Stimulated activated CD4-positive, alpha-beta T cell treated with anti-CD3 and anti-CD28 coated beads, TNF-alpha, amount 100 ng/mL, for 24 hours (primary cell): ENCODE results near the gene STK32C.

ENCODE experiments used
- DNase-seq, 3 experiments: peaks; one replicate each; pipeline ENCODE4 v3.0.0-alpha.2; 2020; ENCODE audit warnings: low read depth in 3 of 3

STK32C gene

GRCh38 chr10:132249226-132249724 lies 58.5 kb downstream of the STK32C start:
- DNase-seq: no peak

GRCh38 chr10:132248455-132249225 lies 59.1 kb downstream of the STK32C start:
- DNase-seq: peak in 2 of 3 experiments; percentile 60 to 68

GRCh38 chr10:132247943-132248342 lies 59.8 kb downstream of the STK32C start:
- DNase-seq: no peak

GRCh38 chr10:132246296-132246695 lies 61.5 kb downstream of the STK32C start:
- no peak for DNase-seq

DNA sequence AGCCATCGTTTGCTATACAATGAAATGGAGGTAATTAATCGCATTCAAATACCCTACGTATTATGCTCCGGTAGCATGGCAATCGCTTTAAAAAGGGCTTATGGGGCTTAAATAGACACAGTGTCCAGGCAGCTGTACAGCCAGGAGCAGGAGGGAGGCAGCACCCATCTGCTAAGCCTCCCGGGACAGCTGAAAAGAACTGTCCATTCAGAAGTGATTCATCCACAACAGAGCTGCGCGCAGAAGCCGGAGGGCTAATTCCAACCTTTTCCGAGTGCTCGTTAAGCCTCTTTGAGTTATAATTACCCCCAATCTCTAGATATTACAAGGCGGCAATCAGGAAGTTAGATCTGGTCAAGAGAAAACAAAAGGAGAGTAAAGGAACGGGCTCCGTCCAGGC lies 62.7 kb downstream of the STK32C start:
- DNase-seq: no peak

- no peak for DNase-seq
Observed at GRCh38 chr10:132243626-132244025, 64.1 kb downstream of the STK32C start.

GRCh38 chr10:132243141-132243540 lies 64.6 kb downstream of the STK32C start:
- no peak for DNase-seq

DNA sequence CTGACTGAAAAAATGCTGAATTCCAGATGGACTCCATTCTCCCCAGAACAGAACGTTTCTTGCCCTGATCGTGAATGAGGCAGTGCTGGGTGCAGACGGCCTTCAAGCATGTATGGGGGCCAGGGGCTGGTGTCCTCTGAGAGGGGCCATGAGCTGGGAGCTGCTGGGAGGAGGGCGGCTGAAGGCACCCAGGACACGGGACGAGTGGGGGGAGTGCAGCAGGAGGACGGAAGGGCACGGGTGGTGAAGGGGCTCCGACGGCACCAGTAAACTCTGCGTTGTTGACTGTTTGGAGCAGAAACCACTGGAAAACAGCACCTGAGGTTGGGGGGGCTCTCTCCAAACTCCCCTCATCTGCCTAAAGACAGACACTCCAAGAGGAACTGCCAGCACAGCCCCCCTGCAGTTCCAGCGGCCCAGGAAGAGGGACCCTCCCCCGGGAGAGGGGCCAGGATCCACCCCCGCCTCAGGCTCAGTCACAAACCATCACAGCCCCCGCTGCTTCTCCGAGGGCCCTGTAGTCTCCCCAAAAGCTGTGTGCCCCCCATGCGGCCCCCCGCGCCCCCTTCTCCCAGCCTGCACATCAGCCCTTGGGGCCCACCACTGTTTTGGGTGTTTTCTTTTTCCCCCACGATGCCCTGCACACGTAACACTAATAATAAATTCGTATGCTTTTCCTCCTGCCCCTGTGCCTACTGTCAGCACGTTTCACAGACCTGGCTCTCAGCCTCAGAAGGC lies 65.5 kb downstream of the STK32C start:
- no peak for DNase-seq

GRCh38 chr10:132241496-132241895 lies 66.3 kb downstream of the STK32C start:
- no peak for DNase-seq

DNA sequence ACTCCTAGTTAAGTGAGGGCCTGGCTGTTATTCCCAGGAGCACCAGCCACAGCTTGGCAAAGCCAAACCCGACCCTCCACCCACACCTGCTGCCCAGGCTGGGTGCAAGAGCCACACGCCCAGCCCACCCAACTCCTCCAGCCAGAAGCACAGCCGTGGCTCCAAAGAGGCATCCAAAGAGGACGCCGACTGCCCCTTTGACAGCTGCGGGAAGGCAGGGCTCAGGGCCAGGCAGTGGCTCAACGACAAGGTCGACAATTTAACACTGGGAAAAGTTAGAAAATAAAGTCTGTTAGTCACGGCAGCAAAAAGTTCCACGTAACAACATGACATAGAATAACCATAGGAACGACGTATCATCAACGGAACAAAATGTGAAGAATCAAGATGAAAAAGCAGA lies 66.7 kb downstream of the STK32C start:
- no peak for DNase-seq

DNA sequence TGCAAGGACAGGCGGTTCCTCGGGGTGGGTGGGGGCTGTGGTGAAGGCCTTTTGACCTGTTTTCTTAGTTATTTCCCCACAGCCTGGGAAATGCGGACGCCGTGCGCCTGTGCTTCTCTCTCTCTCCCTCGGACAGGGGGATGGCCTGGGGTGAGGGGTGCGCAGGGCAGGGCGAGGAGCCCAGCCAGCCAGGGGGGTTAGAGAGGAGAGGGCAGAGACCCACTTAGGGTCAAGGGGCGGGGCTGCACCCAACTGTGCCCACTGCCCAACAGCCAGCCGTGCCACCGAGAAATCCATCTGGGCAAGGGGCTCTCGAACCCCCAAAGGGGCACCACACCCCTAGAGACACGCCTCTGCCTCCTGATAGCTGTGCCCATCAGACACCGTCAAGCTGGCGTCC lies 67.2 kb downstream of the STK32C start:
- DNase-seq: no peak

- no peak for DNase-seq
Observed at GRCh38 chr10:132240156-132240555, 67.6 kb downstream of the STK32C start.

- DNase-seq: no peak
Observed at GRCh38 chr10:132239126-132240031, 68.4 kb downstream of the STK32C start.

GRCh38 chr10:132238371-132239125 lies 69.2 kb downstream of the STK32C start:
- DNase-seq: no peak

DNA sequence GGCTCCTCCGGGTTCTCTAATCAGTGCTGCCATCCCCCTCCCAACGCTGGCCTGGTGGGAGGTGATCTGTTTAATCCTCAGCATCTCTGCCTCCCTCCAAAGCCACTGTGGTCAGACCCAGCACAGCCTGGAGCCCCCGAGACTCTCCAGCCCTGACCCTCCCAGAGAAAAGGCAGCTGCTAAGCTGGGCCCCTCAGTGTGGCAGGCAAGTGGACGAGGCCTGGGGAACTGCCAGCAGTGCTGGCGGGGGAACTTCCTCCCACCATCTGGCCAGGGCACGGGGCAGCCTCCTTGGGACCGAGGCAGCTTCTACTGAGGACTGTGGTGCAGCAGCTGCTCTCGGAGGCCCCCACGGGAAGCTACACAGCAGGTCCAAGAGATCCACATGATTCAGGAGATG lies 69.9 kb downstream of the STK32C start:
- no peak for DNase-seq

DNA sequence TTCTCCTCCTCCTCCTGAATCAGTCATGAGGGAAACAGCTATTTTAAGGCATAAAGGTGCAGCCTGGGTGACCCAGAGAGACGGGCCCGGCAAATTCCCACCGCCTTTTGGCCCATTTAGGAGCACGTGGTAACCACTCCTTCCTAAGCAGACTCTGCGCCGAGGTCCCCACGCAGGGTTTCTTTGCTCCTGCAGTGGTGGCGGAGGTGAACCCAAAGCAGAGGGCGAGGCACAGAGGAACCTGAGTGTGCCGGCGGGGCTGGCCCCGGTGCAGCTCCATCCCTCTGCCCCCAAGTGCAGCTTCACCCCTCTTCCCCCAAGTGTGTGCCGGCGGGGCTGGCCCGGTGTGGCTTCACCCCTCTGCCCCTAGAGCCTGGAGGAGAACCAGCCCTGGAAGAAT lies 70.4 kb downstream of the STK32C start:
- no peak for DNase-seq

DNA sequence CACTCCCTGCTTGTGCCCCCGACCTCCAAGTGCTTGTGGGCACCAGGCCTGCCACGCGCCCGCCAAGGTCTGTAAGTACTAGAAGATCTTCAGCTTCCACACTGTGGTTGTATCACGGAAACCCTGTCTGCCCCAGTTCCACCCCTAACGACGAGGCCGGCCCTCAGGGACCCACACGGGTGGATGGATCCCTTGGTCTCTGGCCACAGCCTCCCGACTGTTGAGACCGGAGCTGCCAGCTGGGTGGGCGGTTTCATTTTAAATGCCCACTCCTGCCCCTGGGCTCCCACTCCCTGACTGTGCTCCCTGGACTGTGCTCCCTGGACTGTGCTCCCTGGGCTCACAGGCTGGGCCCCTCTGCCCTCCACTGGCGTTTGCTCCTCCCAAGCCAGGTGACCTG lies 70.9 kb downstream of the STK32C start:
- no peak for DNase-seq

- DNase-seq: no peak
Observed at GRCh38 chr10:132236161-132236560, 71.6 kb downstream of the STK32C start.

- no peak for DNase-seq
Observed at GRCh38 chr10:132234860-132235259, 72.9 kb downstream of the STK32C start.

- DNase-seq: no peak
Observed at GRCh38 chr10:132233501-132234085, 74.2 kb downstream of the STK32C start.

GRCh38 chr10:132232981-132233380 lies 74.8 kb downstream of the STK32C start:
- no peak for DNase-seq
